Stimulated activated CD8-positive, alpha-beta memory T cell treated with anti-CD3 and anti-CD28 coated beads, Interleukin-7, amount 100 ng/mL, for 24 hours (primary cell): ENCODE data around the gene HAO1.

Experiments used
- DNase-seq: peaks from one replicate; pipeline ENCODE4 v3.0.0-alpha.2; 2020; ENCODE audit warnings: low read depth

HAO1 gene

DNA sequence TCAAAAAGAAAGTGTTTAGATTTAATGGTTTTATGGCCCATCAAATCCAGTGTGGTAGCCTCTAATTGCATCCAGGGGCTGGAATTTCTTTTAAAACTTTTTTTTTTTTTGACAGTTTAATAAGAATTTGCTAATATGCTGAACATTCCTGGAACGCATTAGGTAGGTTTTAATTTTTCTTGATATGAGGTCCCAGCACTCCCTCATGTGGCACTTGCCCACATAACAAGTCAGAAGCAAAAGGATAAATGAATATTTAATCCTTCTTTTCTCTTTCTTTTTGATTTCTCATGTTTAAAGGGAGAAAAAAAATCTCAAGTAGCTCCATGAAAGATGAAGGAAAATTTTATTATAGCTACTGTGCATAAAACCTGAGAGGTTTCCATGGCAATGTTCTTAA is 13.5 kb downstream of the HAO1 start:
- DNase-seq: no peak

DNA sequence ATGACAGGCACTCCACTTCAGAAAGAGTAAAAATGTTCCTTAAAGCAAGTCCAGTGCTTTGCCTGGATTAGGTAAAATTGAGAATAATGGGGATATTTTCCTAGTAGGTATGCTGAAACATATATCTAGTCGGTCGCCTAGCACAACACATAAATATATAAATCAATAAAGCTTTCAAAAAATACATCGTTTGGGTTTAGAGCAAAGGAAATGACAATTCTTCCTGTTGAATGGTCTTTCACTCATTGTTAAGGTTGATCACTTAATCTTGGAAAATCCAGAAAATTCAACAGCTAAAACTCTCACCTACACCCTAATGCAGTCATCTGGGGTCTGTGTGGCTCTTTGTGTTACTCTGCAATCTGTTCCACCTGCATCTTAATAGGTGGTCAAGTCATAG is 13.9 kb downstream of the HAO1 start:
- no peak for DNase-seq

DNA sequence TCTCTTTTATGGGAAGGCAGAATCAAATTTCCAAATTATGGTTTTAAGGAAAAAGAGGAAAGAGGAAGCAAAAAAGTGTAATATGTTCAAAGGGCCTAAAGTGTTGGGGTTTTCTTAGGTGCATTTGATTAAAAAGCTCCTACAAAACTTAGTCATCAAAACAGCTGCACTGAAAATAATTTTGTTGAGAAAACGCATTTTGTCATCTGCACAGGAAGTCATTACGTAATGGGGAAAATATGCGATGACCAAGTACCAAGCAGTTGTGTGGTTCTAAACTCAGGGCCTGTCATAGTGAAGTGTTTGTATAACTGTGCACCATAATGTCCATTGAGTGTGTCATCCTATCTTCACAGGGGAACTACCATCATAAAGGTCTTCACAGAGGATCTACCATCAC is 15.6 kb downstream of the HAO1 start:
- no peak for DNase-seq

DNA sequence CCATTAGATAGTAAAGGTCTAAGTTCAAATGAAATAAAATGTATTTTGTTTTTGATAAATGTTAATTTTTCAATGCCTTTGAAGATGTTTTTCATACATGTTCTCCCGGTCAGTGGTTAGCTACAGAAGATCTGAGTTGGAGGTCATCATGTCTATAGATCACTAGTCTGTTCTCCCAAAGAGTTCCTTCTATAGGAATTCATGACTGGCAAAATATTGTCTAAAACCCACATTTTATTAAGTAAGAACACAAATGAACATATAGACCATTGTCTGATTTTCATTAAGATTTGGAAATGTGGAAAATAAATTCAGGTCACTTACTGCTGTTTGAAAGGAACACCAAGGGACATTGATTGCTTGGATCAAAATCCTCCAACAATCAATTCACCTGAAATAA is 23.6 kb downstream of the HAO1 start:
- DNase-seq: no peak

DNA sequence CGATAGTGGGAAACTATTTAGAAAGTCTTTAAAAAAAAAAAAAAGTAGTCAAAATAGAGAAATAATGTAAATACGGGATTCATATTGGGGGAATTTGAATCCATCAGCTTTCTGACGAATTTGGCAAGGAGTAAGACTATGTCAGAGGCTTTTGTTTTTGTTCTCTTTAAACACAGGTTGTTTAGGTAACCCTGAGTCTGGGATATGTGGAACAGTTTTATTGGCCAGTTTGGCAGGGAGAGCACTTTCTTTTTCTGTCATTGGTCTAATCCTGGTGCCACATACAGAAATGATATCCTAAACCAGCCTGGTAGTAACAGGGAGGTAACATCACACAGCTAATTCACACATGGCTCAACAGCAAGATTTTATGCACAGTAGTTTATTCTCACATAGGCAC is 27.7 kb downstream of the HAO1 start:
- no peak for DNase-seq

DNA sequence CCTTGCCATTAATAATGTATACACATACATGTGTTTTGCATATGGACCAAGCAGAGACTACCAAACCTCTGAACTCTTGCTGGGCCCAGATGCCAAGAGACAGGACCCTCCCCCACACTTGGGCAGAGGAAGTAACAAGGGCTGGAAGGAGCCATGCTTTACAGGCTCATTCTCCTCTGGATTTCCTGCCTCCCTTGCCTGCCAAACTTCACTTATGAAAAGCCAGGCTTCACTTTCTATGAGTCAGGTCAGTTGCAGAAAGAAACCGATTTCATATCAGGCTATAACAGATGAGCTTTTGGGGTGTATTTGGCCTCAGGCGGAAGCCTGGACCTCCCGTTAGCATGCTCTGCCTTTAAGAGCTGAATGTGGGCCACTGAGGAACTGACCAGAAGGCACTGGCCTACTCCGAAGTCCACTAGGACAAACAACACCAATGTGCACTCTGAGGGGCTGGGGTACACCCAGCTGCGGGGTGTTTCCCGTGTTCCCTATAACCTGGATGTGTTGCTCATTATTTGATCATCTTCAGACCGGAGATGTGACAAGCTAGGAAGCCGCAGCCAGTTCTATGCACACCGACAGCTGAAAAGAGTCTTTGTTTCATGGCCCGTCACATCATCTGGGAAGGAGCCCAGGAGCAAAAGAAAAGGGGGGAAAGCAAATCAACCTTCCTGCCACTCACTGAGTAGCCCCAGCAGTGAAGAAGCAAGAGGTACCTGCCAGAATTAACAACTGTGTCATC is 28.5 kb downstream of the HAO1 start:
- DNase-seq: no peak

DNA sequence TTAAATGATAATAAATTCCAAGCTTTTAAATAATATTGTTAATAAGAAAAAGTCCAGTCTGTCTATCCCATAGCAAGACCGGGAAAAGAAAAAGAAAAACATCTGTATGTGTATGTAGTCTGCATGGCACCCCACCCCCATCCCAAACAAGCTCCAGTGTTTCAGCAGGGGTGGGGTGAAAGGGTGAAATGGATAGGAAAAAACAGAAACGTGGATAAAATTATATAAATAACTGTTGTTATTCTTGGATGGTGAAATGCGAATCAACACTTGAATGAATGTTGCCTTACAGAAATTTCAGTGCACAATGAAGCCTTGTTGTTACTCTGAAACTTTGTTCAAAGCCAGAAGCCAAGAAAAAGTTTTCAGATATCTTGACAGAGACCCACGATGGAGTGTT is 31.4 kb downstream of the HAO1 start:
- DNase-seq: no peak

DNA sequence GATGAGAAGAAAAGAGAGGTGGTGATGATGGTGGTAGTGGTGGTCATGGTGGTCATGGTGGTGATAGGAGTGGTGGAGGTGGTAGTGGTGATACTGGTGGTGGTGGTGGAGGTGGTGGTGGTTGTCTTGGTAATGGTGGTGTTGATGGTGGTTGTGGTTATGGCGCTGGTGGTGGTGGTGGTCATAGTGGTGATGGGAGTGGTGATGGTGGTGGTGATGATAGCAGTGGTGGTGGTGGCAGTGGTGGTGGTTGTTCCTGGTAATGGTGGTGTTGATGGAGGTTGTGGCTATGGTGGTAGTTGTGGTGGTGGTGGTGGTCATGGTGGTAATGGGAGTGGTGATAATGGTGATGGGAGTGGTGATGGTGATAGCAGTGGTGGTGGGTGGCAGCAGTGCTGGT is 36.8 kb downstream of the HAO1 start:
- no peak for DNase-seq

DNA sequence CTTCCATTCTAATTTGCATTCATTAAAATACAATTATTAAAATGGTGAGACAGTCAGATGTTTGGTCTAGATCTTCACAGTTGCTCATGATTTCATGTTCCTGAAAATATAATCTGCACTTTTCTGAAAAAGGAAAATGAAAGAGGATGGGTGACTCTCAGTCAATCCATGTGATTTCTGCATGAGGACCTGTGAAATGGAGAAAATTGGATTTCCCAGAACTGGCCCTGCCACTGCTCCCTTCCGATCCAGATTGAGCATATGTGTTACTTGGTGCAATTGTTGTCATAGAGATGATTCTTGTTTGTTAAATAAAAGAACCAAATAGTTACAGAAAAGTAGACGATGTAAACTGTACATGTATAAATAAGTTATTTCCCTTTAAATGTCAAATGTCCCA is 37.4 kb downstream of the HAO1 start:
- no peak for DNase-seq

DNA sequence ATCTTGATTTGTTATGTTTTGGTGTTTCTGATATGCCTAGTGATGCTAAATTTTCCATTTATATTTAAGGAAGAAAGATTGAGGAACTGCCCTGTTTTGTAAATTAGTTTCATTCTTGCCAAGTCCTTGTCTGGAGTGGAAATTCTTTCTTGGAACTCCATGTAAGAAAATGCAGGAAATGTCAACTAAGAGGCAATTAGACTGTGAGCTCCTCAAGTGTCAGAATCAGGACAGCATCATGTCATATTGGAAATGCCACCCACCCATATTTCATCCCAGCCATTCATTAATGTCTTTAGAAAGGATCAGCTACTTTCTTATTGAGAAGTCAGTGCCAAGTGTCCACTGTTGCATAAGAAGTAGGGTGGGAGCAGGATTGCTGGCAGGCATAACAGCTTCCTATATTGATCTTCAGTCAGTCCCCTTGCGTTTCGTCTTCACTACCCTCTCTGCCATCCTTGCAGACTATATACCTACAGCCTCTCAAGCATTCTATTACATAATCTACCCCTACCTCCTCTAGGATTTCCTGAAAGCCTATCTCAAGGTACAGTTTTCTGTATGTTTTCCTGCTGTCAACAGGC is 42.4 kb downstream of the HAO1 start:
- no peak for DNase-seq

DNA sequence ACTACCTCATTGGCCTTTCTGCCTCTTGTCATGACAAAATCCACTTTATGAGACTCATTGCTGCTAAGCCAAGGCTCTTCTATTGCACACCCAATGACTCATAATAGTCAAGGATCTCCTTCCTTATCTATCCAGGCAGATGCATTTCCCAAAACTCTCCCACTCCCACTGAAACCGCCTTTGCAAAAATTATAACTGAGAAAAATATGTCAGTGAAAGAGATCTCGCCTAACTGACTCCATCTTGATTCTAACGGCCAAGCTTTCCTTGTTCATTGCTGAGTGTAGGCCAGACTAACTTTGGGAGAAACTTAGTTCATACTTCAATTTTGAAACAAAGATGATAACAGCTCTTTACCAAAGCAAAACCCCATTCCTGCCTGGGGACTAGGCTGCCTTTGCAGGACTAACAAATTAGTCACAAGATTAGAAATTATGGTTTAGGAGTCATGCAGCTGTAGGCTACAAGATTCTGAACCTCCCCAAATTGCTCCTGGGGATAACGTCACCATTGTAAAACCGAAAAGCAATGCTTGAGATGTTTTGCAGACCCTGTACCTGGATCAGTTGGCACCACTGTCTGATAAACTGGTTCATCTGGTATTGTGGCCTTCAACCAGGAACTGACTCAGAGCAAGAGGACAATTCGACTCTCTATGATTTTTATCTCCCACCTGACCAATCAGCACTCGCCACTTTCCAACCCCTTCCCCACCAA is 47.1 kb downstream of the HAO1 start:
- DNase-seq: no peak

DNA sequence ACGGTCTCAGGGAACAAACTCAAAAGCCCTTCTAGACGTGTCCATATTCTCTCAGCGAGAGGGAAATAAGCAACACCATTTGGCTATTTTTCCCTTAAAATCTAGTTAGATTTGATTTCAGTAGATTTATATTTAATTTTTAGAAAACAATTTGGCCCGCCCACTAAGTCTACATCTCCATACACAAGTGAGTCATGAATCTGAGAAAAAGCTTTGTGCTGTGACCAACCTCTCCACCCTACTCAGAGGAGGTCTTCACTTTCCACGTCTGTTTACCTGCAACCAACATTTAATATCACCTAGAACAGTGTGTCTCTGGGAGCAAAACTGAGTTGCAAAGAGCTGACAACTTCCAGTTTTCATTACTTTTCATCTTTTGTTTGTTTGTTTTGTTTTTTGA is 48.6 kb downstream of the HAO1 start:
- no peak for DNase-seq

DNA sequence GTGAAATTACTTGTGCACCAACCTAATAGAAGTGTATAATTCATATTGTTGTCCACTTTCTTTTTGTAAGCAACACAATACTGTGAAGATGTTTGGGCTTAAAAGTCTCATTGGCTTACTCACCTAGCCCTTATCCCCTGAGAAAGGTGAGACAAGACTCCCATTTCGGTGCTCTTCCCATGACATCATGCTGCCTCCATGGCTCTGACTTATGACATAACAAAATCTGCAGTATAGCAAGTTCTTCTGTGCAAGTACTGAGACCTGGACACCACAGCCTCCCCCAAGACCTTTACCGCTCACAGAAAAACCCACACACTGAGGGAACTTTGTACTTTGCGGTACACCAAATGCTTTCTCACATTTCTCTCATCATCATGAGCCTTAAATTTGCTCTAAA is 50.5 kb downstream of the HAO1 start:
- DNase-seq: no peak

DNA sequence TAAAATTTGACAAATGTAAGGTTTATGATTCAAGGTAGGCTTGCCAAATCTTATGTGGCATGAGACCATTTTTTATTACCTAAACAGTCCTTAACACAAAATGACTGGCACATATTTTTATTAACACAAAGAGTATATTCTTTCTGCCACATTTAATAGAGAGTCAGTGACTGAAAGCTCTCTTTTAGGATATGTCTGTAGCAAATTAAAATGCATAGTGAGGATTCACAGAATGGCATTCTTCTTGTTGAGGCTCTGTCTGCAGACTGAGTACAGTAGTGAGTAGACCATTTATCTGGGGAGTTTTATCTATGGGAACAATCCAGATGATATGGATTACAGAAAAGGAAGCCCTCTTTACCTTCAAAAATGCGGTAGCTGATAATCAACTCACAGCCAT is 56.5 kb downstream of the HAO1 start:
- DNase-seq: no peak

DNA sequence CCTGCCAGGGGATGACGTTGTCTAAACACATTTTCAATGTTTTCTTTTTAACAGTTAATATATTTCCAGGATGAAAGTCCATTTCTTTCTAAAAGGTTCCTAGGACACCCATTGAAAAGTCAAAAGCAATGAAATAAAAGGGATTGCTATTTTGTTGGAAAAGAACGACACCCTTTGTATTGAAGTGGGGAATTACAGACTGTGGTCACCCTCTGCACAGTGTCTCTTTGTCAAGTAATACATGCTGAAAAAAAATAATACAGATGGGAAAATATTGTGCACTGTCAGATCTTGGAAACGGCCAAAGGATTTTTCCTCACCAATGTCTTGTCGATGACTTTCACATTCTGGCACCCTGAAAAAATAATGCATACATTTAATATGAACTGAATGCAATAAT is 56.9 kb downstream of the HAO1 start:
- DNase-seq: no peak

DNA sequence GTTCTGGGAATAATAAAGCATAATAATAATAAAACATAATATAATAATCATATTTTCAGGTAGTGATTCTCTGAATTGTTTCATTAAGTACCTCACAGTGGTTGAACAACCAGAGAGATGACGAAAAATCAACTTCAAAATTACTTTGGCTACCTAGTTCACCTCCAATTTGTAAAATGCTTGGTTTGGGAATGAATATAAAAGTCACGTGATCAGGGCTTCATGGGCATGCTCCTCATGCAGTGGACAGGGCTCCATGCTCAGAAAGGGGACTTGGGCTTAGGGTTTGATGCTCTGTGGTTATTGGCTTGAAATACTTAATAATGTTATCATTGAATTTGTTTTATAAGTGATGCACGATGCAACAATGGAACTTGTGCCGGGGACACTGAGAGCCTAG is 58.2 kb downstream of the HAO1 start:
- DNase-seq: no peak

DNA sequence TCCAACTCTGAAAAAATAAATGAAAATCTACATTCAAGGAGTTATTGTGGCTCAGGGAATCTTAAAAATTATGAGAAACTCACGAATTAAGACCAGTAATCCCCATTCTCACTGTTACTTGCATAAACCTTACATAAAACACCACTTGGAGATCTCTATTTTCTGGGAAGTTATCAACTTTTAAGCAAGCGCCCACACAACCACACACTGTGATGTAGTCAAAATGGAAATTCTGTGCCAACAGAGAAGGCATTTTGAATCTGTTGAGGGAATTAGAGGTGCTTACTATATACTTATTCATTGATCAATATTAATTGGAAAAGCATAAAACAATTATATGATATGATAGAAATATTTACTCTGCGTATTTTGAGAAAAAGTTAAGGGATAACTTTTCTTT is 58.7 kb downstream of the HAO1 start:
- DNase-seq: no peak

DNA sequence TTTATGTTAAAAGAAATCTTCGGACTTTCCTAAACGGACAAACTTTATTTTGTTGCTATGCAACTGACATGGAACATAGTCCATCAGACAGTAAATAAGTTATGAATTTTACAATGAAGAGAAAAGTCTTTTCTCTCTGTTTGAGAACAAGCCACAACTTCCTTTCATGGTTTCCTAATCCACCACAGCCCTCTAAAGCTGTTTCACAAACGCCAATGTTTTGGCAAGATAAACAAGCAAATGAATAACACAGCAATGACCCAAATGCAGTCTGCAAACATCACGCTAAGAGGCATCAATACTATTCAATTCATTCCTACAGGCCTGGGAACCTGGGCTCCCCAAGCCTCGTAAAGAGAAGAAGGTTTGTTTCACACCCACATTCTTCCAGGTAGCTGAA is 60.4 kb downstream of the HAO1 start:
- no peak for DNase-seq

DNA sequence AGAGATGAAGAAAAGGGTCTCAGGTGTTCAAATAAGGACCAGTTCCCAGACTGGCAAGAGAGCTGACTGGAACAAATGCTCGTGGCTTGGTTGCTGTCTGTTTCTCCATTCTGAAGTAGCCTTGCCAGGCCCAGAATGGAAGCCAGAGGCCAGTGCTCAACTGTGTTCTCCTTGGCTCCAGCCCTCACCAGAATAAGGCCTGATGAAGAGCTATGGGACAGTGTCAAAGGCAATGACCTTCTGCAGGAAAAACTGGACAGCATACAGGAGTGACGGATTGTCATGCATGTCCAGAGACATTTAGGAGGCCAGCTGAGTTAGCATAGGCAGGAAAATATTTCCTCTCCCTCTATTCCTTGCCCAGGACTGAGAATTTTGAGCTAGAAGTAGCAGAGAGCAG is 72.2 kb downstream of the HAO1 start:
- DNase-seq: no peak

DNA sequence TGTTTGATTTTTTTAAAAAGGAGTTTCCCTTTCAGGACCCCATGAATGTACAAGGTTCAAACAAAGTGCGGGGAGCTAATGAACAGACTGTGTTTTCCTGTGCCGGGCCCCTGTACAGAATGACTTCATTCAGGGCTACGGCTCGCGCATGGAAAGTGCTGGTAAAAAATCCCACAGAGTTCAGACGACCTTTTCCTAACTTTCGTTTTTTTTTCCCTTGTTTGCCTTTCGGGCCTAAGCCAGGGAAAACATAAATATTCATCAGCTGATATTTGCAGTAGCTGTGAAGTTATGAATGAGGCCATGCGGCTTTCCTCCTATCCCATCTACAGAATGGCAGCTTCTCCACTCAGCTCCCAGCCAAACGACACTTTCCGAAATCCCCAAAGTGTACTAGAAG is 74.0 kb downstream of the HAO1 start:
- no peak for DNase-seq

DNA sequence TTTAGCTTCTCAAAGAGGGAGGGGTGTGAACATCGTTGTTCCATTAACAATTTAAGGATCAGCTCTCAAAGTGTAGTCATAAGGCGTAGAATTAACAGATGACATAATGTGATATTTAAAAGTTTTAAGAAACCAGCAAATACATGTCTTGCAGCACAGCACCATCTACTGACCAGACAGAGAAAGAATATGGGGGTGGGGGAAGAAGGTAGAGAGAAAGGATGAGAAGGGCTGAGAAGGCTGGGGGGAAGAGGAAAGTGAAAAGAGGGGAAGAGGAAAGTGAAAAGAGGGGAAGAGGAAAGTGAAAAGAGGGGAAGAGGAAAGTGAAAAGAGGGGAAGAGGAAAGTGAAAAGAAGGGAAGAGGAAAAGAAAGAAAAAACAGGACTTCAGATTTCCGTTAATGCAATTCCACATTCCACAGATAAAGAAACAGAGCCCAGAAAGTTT is 80.9 kb downstream of the HAO1 start:
- DNase-seq: no peak

DNA sequence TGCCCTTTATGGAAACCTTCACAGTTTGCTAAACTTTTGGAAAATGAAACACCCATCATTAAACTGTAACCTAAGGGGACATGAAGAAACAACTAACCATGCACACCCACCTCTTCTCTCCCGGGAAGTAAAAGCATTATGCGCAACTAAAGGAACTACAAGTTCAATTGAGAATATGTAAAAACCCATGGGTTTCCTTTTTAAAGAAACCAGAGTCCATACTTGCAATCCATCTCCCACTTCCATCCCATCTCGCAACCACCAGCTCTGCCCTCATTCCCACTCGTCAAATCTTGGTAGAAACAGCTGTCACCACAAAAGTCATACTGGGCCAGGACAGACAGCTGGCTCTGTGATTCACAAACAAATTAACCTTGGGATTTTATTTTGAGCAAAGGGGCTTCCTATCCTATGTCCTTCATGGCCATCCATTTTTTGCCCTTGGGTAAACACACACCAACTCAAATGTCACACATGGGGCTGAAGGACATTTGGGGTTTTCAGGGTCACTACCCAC is 81.5 kb downstream of the HAO1 start:
- no peak for DNase-seq

DNA sequence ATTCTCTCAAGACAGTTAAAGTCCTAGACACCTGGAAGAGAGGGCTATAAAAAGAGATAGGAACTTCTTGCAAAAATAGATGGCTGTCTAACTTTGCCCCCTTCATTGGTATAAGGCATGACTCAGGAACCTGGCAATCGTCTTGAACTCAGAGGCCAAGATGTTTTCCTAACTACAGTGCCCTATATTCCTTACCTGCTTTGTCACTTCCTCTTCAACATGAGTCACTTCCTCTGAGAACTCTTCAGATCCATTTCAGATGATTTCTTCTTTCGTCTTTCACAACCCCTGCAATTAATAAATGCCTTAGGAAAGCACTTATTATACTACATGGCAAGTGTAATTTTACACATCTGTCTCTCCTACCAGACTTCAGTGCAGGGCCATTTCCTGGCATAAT is 83.5 kb downstream of the HAO1 start:
- DNase-seq: no peak
